IMR-90 (cell line): Measurements from ENCODE around the gene MMUT. TPM values are rescaled to one million over a fixed set of nuclear protein-coding genes. Genes with fewer than 3 reads are reported as not detected.
"Not testable (repeated sequence)": the region's sequence is repeated elsewhere in the genome, so short reads cannot be mapped to it uniquely, and the experiment has no call there.

Source experiments
- ATAC-seq: fragments of 200-7000 bp; cut with Tn5 transposase; 2 replicates; pipeline ENCODE4 v1.9.1; 2020; ENCODE audit warnings: low read depth, mild to moderate bottlenecking, moderate library complexity
- BruUV-seq: library from RNA; stranded (reverse); fragments of 400-500 nt; replicated peaks from 2 replicates; lab custom pipeline; 2021; lab: Mats Ljungman, UMichigan
- CTCF ChIA-PET: fragments of 300-600 bp; formaldehyde crosslinking; extraction: SDS; loops from one replicate; lab custom pipeline; 2021; ENCODE audit warnings: antibody characterized with exemption; lab: Yijun Ruan, JAX
- POLR2A ChIA-PET: fragments of 300-600 bp; sonication (Branson Sonifier 250); formaldehyde crosslinking; loops from one replicate; lab custom pipeline; 2022; ENCODE audit warnings: antibody characterized with exemption; ENCODE audit not compliant: unreplicated experiment; lab: Charles Lee
- DNase-seq: peaks from one replicate; pipeline ENCODE4 v3.0.0; 2013
- H2AFZ ChIP-seq: replicated peaks from 2 replicates; pipeline ENCODE3; 2013; ENCODE audit warnings: low read length, mild to moderate bottlenecking; ENCODE audit not compliant: poor library complexity
- H2AK5ac ChIP-seq: 2 replicates; pipeline ENCODE4 v1.6.1; 2013; ENCODE audit warnings: low read depth, low read length, inconsistent platforms
- H2AK9ac ChIP-seq: replicated peaks from 2 replicates; pipeline ENCODE3; 2013; ENCODE audit warnings: mild to moderate bottlenecking, low read depth, low read length, moderate library complexity; ENCODE audit not compliant: poor library complexity
- H2BK120ac ChIP-seq: 2 replicates; pipeline ENCODE4 v1.6.1; 2013; ENCODE audit warnings: low read depth, low read length, inconsistent platforms
- H2BK15ac ChIP-seq: 3 replicates; pipeline ENCODE4 v1.6.1; 2013; ENCODE audit warnings: low read depth, low read length, inconsistent platforms
- H2BK20ac ChIP-seq: 2 replicates; pipeline ENCODE4 v1.6.1; 2013; ENCODE audit warnings: low read depth, mild to moderate bottlenecking, inconsistent platforms, low read length, moderate library complexity
- H2BK5ac ChIP-seq: 2 replicates; pipeline ENCODE4 v1.6.1; 2013; ENCODE audit warnings: mild to moderate bottlenecking, low read depth, low read length, inconsistent platforms; ENCODE audit not compliant: poor library complexity, severe bottlenecking
- H3K14ac ChIP-seq: replicated peaks from 2 replicates; pipeline ENCODE4 v1.6.1; 2013; ENCODE audit warnings: low read depth, low read length, inconsistent platforms
- H3K18ac ChIP-seq: 2 replicates; pipeline ENCODE4 v1.6.1; 2013; ENCODE audit warnings: low read depth, low read length, control low read depth
- H3K23ac ChIP-seq: 2 replicates; pipeline ENCODE4 v1.6.1; 2013; ENCODE audit warnings: low read depth, low read length, inconsistent platforms
- H3K27ac ChIP-seq: 2 replicates; pipeline ENCODE4 v1.5.1; 2013; ENCODE audit warnings: mild to moderate bottlenecking, control low read depth, low read length; ENCODE audit not compliant: insufficient read depth
- H3K27me3 ChIP-seq: 2 replicates; pipeline ENCODE4 v1.6.1; 2013; ENCODE audit warnings: low read length; ENCODE audit not compliant: control insufficient read depth, insufficient read depth
- H3K36me3 ChIP-seq: 2 replicates; pipeline ENCODE4 v1.6.1; 2013; ENCODE audit warnings: low read length, mixed read lengths; ENCODE audit not compliant: control insufficient read depth, insufficient read depth
- H3K4ac ChIP-seq: 2 replicates; pipeline ENCODE4 v1.6.1; 2013; ENCODE audit warnings: low read depth, low read length, inconsistent platforms
- H3K4me1 ChIP-seq: 2 replicates; pipeline ENCODE4 v1.6.1; 2013; ENCODE audit warnings: low read length, mixed read lengths; ENCODE audit not compliant: control insufficient read depth, insufficient read depth
- H3K4me2 ChIP-seq: 2 replicates; pipeline ENCODE4 v1.6.1; 2013; ENCODE audit warnings: low read depth, mild to moderate bottlenecking, control low read depth, low read length, moderate library complexity
- H3K4me3 ChIP-seq: 2 replicates; pipeline ENCODE4 v1.5.1; 2013; ENCODE audit warnings: low read depth, mild to moderate bottlenecking, control low read depth, low read length, moderate library complexity; ENCODE audit not compliant: insufficient read depth
- H3K56ac ChIP-seq: 2 replicates; pipeline ENCODE4 v1.6.1; 2013; ENCODE audit warnings: low read length, inconsistent platforms; ENCODE audit not compliant: insufficient read depth; ENCODE audit errors: extremely low read depth
- H3K79me1 ChIP-seq, 2 experiments: 2 replicates each; pipeline ENCODE4 v1.6.1; 2013; ENCODE audit warnings: low read length in 2 of 2, inconsistent platforms in 1 of 2, low read depth in 1 of 2
- H3K9ac ChIP-seq: 2 replicates; pipeline ENCODE4 v1.6.1; 2013; ENCODE audit warnings: low read depth, low read length, control low read depth
- H3K9me1 ChIP-seq: 2 replicates; pipeline ENCODE4 v1.6.1; 2013; ENCODE audit warnings: low read length, inconsistent platforms; ENCODE audit not compliant: insufficient read depth
- H3K9me3 ChIP-seq: 2 replicates; pipeline ENCODE4 v1.6.1; 2013; ENCODE audit warnings: low read length; ENCODE audit not compliant: control insufficient read depth, insufficient read depth
- H4K20me1 ChIP-seq: 2 replicates; pipeline ENCODE4 v1.6.1; 2013; ENCODE audit warnings: low read length, inconsistent platforms; ENCODE audit not compliant: insufficient read depth
- H4K5ac ChIP-seq: 2 replicates; pipeline ENCODE4 v1.6.1; 2013; ENCODE audit warnings: mild to moderate bottlenecking, low read depth, low read length, control low read depth
- H4K8ac ChIP-seq, 2 experiments: 2 replicates each; pipeline ENCODE4 v1.6.1; 2013; ENCODE audit warnings: low read depth in 2 of 2, low read length in 2 of 2, control low read depth in 1 of 2, inconsistent platforms in 1 of 2
- H4K91ac ChIP-seq: 2 replicates; pipeline ENCODE4 v1.6.1; 2013; ENCODE audit warnings: low read depth, low read length, inconsistent platforms; ENCODE audit not compliant: insufficient read depth
- WGBS, 2 experiments: methylation state at CpG; one replicate each; pipeline versions ENCODE4 v1.1.5 to v1.1.7; 2013; ENCODE audit warnings: missing lambda C conversion rate in 2 of 2; ENCODE audit not compliant: insufficient read length in 1 of 2; ENCODE audit errors: extremely low coverage in 2 of 2; 5-methylcytosine and 5-hydroxymethylcytosine counted together
- dilution Hi-C: fragments of 300-500 bp; cut with HindIII; formaldehyde crosslinking; loops from one replicate; pipeline ENCODE4 v1.14.3; 2018; ENCODE audit warnings: low sequenced_read_pairs; ENCODE audit not compliant: unreplicated experiment
- in situ Hi-C: fragments of 300-500 bp; cut with MboI; formaldehyde crosslinking; loops from 3 replicates; pipeline ENCODE4 v1.14.3; 2019; ENCODE audit warnings: low sequenced_read_pairs, inconsistent platforms, mixed read lengths
- intact Hi-C: fragments of 100-400 bp; cut with micrococcal nuclease; formaldehyde crosslinking; loops from 2 replicates; pipeline ENCODE4 v1.10.0; 2022
- polyA plus RNA-seq, 3 experiments: library from polyadenylated mRNA; depleted of rRNA; stranded (reverse); fragments of >200 nt; gene quantifications; 2 replicates each; pipeline ENCODE4 v1.2.3, GENCODE V29; 2012; ENCODE audit warnings: low replicate concordance in 1 of 3
- total RNA-seq: library from RNA; depleted of rRNA; stranded (reverse); fragments of >200 nt; gene quantifications from 2 replicates; pipeline ENCODE4 v1.2.3, GENCODE V29; 2012

The MMUT gene
- total and polyA plus RNA-seq, 2 of the 4 experiments (the other 2 are of a cell fraction) = 10.6 to 11.7 TPM

GRCh38 chr6:49481846-49482245 lies 18.8 kb upstream of the MMUT start:
- H3K14ac ChIP-seq, H3K79me1 ChIP-seq, H4K20me1 ChIP-seq, H2AK5ac ChIP-seq, DNase-seq, ATAC-seq, H3K27ac ChIP-seq, H2BK20ac ChIP-seq, H3K9ac ChIP-seq, H3K56ac ChIP-seq, H2AK9ac ChIP-seq, H3K4ac ChIP-seq, BruUV-seq, H3K36me3 ChIP-seq, POLR2A ChIA-PET, H3K18ac ChIP-seq, H4K8ac ChIP-seq, H3K4me2 ChIP-seq, H3K9me3 ChIP-seq, H2BK5ac ChIP-seq, H3K9me1 ChIP-seq, H3K23ac ChIP-seq, in situ Hi-C loops, dilution Hi-C loops, H2AFZ ChIP-seq, H2BK15ac ChIP-seq, H4K5ac ChIP-seq, H2BK120ac ChIP-seq, CTCF ChIA-PET, H3K4me1 ChIP-seq, H3K4me3 ChIP-seq, H3K27me3 ChIP-seq, intact Hi-C loops, H4K91ac ChIP-seq: not testable (repeated sequence)
- WGBS, 2 experiments = 93% methylated on average over 3 of the region's 22 CpGs; no CpG with 5 or more reads in 1 of the 2 experiments
